Dermis microvascular lymphatic vessel endothelial cell (primary cell): Measurements from ENCODE around the gene STAT5B. TPM values are rescaled to one million over a fixed set of nuclear protein-coding genes. Genes with fewer than 3 reads are reported as not detected.

Experiments
- DNase-seq, 2 donors: peaks; one replicate each; pipeline versions ENCODE4 v3.0.0 to v3.0.0-alpha.2; 2010; ENCODE audit warnings: low read depth in 2 of 2
- total RNA-seq: library from RNA; depleted of rRNA; stranded (reverse); fragments of >200 nt; gene quantifications from 2 replicates; pipeline ENCODE4 v1.2.1, GENCODE V29; 2014

STAT5B gene
- total RNA-seq, 1 donor from 2014 or later, result 25.2 TPM

DNA sequence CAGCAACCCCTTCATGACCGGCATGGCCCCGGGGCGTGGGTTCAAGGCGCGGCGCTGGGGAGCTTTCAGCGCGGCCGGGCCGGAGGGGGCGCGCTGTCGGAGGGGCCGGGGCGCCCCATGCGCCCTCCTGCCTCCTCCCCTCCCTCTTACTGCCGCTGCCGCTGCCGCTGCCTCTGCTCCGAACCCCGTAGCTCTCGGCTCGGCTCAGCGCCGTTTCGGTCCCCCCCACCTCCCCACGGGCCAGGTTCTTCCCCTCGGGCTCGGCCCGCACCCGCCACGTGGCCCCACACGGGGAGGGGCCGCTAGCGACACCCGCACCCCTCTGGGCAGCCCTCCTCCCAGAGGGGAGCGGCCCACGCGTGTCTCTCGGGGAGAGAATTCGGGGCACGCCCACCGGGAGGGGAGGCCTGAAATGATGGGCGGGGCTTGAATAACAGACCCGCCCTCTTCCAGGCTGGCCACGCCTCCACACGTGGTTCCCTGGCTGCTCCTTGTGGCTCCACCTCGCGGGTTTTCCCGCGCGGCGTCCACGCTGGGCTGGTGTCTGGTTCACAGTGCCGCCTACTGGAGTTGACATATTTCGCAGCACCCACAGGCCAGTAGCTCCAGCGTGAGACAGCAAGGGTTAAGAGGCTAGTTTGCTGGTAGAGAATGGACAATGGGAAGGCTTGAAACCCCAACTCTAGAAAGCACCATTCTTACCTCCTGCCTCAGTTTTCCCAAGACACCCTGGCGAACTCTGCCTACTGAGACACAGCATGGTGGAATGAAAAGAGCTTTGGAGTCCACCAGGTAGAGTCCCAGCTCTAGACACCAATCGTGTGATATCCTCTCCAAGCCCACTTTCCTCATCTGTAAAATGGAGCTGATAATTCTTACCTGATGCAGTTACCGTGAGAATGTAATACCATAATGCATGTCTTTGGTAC, 95.0 kb downstream of the STAT5B start, which contains the start of gene KCNH4:
Gene KCNH4 (minus strand): TSS at position 221 of the 929 bp plus-strand sequence. CDS start 197 bp downstream, at position 24.
- peak; percentile 74 to 84 for DNase-seq

- no peak for DNase-seq
Measured at GRCh38 chr17:42180411-42180921, 95.7 kb downstream of the STAT5B start.

- DNase-seq, result peak in 1 of 2 donors; percentile 52
Measured at GRCh38 chr17:42179911-42180410, 96.2 kb downstream of the STAT5B start.

DNA sequence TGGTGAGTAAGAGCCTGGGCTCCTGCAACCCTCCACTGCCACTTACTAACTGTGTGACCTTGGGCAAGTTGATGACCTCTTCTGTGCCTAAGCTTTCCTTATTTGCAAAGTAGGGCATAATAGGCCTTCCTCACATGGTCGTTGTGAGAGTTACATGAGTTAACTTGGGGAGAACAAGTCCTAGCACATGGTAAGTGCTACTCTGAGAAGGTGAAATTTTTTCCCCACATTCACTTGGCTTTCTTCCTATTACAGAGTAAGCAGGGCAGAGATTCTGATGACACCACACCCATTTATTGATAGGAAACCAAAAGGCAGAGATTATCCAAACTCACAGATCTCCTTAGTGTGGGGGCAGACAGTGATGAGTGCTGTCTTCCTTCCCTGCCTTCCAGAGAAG, 96.9 kb downstream of the STAT5B start:
- DNase-seq, result no peak

DNA sequence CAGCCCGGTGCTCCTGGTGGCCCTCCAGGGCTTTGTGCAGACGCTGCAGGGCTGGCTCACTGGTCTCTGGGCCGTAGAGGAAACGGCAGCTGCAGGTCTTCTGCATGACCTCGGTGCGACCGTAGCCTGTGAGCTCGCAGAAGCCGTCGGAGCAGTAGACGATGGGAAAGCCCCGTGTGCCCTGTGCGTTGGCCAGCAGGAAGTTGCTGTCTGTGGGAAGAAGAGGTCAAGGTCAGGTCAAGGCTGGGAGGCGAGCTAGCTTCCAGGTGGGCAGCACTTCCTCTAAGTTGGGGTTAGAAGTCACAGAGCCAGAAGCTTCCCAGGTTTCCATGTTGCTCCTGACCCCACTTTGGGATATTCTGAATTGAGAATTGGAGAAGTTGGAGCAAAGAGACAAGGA, 97.4 kb downstream of the STAT5B start:
- peak in 1 of 2 donors; percentile 28 for DNase-seq

- DNase-seq, result no peak
Measured at GRCh38 chr17:42177684-42178083, 98.5 kb downstream of the STAT5B start.

DNA sequence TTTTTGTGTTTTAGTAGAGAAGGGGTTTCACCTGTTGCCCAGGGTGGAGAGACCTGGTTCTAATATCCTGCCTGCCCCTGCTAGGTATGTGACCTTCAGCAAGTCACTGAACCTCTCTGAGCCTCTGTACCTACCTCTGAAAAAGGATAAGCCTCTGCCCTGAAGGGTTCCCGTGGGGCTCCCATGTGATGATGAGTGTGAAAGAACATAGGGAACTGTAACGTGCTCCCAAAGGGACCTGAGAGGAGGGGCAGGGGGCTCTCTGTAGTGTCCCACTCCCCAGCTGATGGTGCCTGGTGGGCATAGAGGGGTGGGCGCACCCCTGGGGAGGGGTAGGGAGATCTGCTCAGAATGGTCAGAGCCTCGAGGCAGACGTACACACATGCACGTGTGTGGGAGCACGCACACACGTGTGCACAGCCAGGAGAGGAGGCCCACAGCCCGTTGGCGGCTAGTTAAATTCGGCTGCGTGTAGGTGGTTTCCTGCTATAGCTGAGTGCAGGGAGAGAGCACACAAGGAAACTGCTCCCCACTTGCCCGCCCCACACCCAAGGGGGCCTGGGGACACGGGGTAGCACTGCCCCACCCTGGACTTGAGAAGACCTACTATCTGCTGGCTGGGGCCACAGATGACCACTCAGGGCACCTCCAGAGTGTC, 101.9 kb downstream of the STAT5B start:
- no peak for DNase-seq

DNA sequence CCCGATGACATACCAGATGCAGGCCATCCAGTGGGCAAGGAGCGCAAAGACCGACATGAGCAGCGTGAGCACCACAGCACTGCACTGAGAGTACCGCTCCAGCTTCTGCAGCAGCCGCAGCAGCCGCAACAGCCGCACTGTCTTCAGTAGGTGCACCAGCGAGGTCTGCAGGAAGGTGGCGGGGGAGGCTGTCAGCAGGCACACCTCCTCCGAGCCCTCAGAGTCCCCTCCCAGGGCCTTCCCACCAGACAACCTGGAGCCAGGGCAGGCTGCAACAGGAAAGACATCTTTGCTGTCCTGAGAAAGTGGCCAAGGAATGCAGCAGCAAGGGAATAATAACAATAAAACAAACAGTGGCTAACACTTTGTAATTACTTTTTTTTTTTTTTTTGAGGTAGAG, 104.4 kb downstream of the STAT5B start:
- no peak for DNase-seq

GRCh38 chr17:42169351-42169750, 106.8 kb downstream of the STAT5B start:
- no peak for DNase-seq

DNA sequence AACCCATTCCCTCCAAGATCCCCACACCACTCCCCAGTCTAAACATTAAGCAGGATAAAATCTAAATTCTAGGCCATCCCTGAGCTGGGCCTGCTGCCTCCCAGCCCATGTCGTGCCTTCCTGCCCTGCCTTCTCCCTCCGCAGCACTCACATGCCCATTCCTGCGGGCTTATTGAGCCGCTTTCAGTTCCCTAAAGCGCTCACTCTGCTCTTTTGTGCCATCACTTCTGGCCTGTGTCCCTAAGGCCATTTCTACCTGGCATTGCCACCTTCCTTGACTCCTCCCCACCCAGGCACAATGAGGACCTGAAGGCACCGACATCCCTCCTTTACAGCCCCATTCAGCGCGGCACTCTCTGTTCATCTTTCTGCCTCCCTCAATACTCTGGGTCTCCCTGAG, 108.4 kb downstream of the STAT5B start:
- DNase-seq, result no peak

DNA sequence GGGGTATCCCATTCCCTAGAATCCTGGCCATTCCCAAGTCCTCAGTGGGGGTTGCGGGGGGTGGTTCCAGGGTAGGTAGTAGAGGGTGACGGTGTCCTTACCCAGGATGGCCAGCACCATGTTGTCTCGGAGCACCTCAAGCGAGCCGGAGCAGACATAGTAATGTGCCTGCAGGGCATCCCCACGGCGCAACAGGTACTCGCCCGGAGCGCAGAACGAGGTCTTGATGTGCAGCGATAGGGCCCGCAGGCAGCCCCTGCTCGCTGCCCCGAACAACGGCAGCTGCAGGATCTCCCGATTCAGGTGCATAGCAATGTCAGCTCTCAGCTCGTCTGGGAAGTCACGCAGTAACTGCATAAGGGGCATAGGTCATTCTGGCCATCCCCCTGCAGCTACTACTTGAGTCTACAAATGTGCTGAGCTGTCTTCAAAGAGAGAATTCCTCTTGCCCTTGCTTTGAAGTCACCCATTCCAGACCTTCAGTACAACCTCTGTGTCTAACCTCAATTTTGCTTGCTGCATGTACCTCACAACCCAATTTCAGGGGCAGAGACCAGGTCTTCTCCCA, 109.9 kb downstream of the STAT5B start:
- no peak for DNase-seq

DNA sequence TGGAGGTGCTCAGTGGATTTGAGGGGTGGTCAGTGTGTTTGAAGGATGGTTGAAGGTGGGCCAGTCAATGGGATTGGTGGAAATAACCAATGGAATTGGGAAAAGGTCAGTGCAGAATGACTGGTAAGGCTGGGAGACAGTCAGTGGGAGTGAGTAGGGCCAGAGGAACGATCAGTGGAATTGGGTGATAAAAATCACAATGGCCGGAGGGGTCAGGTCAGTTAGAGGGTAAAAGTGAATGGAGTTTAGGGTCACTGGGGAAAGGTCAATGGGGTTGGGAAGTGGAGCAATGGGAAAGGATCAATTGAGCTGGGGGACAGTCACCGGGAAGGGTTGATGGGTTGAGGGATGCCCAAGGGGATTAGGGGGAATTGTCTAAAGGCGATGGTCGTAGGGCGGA, 110.4 kb downstream of the STAT5B start:
- DNase-seq, result no peak

DNA sequence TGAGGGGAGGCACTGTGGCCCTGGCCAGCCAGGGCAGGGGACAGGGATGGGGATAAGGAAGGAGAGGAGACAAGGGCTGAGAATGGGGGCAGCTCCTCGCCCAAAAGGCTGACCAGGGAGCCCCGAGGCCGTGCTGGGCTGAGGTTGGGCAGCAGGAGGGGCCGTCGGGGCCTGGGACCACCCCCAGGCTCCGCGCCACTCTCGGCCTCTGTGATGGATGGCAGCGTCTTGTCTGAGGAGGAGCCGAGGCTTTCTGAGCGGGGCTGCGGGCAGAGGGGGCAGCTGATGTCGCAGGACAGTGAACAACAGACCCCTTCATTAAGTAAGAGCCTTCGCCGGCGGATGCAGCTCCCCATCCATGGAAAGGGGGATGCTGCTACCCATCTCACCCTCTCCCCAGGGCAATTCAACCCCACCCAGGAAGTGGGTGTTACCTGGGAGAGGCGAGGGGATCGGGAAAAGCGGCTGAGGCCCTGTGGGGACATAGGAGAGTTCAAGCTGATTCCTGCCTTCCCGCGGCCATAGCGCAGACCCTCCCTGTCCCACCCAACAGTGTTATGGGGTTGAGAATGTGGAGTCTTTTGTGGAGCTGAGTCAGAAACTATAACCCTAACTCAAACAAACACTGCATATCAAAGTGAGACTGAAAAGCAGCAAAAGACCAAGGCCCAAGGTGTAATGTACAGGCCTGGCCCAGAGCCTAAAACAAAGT, 112.3 kb downstream of the STAT5B start:
- no peak for DNase-seq

DNA sequence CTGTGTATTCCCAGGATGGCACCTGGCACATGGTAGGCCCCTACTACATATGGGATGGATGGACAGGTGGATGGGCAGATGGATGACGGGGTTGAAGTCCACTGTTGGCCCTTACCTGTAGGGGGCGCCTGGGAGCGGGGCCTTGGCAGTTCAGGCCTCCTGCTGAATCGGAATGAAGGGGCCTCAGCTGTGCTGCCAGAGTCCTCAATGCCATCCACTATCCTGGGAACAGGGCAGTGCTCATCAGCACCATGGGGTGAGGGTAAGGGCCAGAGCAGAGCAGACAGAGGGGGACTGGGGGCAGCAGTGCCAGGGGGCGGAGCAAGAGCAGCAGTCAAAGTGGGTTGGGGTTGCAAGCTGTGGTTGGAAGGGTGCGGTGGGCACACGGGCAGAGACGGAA, 113.1 kb downstream of the STAT5B start:
- DNase-seq, result peak in 1 of 2 donors; percentile 21

DNA sequence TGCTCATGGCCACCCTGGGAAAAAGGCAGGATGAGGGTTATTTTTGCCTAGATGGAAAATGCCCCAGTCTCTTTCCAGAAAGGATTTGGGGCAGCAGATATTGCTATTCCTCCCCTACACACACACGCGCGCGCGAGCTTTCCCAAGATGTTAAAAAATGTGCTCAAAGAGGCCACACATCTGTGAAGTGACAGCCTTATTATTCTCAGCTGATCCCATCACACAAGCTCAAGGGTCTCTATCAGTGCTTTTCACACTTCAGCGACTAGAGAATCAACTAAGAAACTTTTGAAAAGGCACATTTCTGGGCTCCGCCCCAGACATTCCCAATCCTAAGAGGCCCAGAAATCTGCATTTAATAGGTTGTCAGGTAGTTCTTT, 115.7 kb downstream of the STAT5B start:
- DNase-seq, result no peak

DNA sequence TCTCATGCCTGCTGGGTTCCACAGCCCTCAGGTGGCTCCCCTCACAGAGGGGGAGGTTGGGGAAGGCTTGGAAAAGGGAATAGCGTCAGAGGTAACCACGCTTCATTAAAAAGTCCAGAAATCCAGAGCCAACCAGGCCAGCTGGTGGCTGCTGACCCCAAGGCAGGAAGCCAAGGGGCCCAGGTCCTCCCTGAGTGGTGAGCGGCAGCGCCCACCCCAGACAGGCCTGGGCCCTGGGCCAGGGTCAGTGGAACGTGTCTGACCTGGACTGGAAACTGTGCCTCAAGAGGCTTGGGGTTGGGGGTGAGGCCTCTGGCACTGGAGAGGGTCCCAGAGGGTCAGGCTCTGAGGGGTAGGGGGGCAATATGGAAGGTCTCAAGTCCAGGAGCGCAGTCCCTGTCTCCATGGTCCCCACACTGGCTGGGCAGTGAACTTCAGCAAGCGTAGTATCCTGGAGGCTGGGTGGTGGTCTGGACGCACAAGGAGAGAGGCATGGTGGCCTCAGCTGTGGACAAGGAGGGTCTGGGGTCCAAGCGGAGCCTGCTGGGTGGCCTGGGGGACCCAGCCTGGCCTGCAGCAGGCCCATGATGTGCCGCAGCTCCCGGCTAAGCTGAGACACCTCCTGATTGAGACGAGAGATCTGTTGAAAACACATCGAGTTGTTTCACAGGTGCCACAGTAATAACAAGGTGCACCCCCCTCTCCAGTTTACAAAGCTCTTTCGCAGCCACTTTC, 116.2 kb downstream of the STAT5B start:
- no peak for DNase-seq

DNA sequence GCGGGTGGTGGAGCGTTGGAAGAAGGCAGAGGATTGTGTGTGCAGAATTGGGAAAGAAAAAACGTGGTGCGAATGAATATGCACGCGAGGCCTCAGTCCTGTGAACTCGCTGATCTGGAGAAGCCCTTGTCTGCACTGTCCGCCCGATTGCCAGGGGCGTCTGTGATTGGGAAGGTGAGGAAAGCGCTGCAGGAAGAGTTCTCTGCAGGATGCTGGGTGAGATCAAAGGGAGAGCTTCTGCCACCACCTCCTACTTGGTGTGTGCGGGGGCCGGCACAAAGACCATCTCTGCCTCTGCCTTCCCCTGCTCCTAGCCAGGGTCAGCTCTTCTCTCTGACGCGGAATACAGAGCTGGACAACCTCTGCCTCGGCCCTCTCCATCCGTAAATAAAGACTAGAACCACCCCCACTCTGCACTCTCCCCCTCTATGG, 120.6 kb downstream of the STAT5B start:
- no peak for DNase-seq

- peak in 1 of 2 donors; percentile 76 for DNase-seq
Measured at GRCh38 chr17:42153919-42154742, 122.1 kb downstream of the STAT5B start.
